ENCODE results near the gene ATP23. TPM values are rescaled to one million over a fixed set of nuclear protein-coding genes. Genes with fewer than 3 reads are reported as not detected.
A peak's percentile ranks its signal among the peaks of the same experiment; 100 is the strongest.

ATP23 gene
- polyA plus RNA-seq, 1 donor (not counting 4 experiments of a cell fraction or from before 2014, with no cell fraction given): 12.2 TPM

DNA sequence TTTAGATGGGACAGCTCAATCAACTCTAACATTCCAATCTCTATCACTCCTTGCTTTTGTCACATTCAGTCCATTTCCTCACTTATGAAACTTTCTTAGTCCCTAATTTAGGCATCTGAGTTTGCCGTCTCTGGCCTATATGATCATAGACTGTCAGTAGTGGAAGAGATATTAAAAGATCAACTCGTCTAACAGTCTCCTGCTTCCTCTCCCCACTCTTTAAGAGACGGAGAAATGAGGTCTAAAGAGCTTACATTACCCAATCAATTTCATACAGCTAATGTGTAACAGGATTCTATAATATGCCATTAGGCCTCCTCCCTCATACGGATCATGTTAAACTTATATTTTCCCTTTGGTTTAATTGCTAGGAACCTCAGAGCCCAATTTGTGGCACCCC, 6.5 kb upstream of the ATP23 start:
- TF ChIP-seq EZH2 (IDR thresholded peaks at IDR 0.05; ENCODE audit: low read length): no peak
- TF ChIP-seq, protein P1, sequence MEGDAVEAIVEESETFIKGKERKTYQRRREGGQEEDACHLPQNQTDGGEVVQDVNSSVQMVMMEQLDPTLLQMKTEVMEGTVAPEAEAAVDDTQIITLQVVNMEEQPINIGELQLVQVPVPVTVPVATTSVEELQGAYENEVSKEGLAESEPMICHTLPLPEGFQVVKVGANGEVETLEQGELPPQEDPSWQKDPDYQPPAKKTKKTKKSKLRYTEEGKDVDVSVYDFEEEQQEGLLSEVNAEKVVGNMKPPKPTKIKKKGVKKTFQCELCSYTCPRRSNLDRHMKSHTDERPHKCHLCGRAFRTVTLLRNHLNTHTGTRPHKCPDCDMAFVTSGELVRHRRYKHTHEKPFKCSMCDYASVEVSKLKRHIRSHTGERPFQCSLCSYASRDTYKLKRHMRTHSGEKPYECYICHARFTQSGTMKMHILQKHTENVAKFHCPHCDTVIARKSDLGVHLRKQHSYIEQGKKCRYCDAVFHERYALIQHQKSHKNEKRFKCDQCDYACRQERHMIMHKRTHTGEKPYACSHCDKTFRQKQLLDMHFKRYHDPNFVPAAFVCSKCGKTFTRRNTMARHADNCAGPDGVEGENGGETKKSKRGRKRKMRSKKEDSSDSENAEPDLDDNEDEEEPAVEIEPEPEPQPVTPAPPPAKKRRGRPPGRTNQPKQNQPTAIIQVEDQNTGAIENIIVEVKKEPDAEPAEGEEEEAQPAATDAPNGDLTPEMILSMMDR (optimal IDR thresholded peaks at IDR 0.05 in 1 of 3, IDR thresholded peaks at IDR 0.05 in 1 of 3, conservative IDR thresholded peaks at IDR 0.05 in 1 of 3; ENCODE audit: extremely low read depth in 1 of 3, insufficient read depth in 2 of 3, low read length in 3 of 3): no peak
- FAIRE-seq: no peak
- no peak overlapping the region for H2AFZ ChIP-seq (ENCODE audit: control insufficient read depth, low read length)

DNA sequence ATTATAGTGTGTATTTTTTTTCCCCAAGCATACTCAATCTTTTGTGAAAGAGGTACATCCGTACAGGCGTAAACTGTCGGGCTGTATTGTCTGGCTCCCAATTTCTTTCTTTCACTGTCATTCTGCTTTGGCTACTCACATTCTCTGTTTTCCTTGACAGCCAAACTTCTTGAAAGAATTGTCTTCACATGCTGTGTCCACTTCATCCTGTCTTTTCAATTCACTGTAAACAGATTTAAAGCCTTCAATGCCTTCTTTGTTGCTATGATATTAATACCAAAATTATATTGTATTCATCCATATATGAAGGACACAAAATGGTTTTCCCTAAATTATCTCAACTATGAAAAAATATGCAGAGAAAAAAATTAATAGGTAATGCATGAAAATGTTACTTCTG, 6.0 kb upstream of the ATP23 start:
- Histone ChIP-seq H3K9ac (ENCODE audit: control insufficient read depth, extremely low read depth, insufficient read depth, low read length) (peak overlapping the region; percentile 67), H3K4me2 (ENCODE audit: control insufficient read depth, extremely low read depth, insufficient read depth, low read depth, low read length) (peak overlapping the region; percentile 69), H4K20me1 (ENCODE audit: control insufficient read depth, extremely low read depth, insufficient read depth, low read length) (no peaks in the 10 kb centered on the region), H3K9me3 (ENCODE audit: control insufficient read depth, low read depth, low read length) (no peaks in the 10 kb centered on the region), H3K27ac (ENCODE audit: control insufficient read depth, insufficient read depth, low read length) (peak overlapping the region; percentile 53), H3K4me1 (ENCODE audit: control insufficient read depth, extremely low read depth, insufficient read depth, low read length) (peaks cover 7% of the 10 kb centered on the region), H3K9me1 (ENCODE audit: control insufficient read depth, extremely low read depth, insufficient read depth, low read length) (no peaks in the 10 kb centered on the region), H3K4me3 (ENCODE audit: control insufficient read depth in 2 of 3, extremely low read depth in 1 of 3, insufficient read depth in 2 of 3, low read depth in 1 of 3, low read length in 3 of 3) (peak overlapping the region; percentile 50 to 80 (median 75)), H2AFZ (ENCODE audit: control insufficient read depth, low read length) (peak overlapping the region; percentile 80), H3K27me3 (ENCODE audit: control insufficient read depth, extremely low read depth, insufficient read depth, low read length) (no peaks in the 10 kb centered on the region), H3K36me3 (ENCODE audit: control insufficient read depth in 2 of 2, extremely low read depth in 1 of 2, insufficient read depth in 2 of 2, low read length in 2 of 2) (no peaks in the 10 kb centered on the region), H3K79me2 (ENCODE audit: control insufficient read depth, insufficient read depth, low read length) (no peaks in the 10 kb centered on the region)
- TF ChIP-seq, protein P1 (optimal IDR thresholded peaks at IDR 0.05 in 1 of 3, IDR thresholded peaks at IDR 0.05 in 1 of 3, conservative IDR thresholded peaks at IDR 0.05 in 1 of 3; ENCODE audit: extremely low read depth in 1 of 3, insufficient read depth in 2 of 3, low read length in 3 of 3): no peak
- no peak for TF ChIP-seq EZH2 (IDR thresholded peaks at IDR 0.05; ENCODE audit: low read length)
- dilution Hi-C loops (cut with MboI; ENCODE audit: extremely low pct_ligation_motif_present, low sequenced_read_pairs): no loop called here
- FAIRE-seq (no peak), DNase-seq (ENCODE audit: low read depth, low spot score) (no peak)

More for the DNA sequence above, 6.5 kb upstream of the ATP23 start:
- dilution Hi-C loops (cut with MboI; ENCODE audit: extremely low pct_ligation_motif_present, low sequenced_read_pairs): no loop called here
- Histone ChIP-seq H3K9me1 (ENCODE audit: control insufficient read depth, extremely low read depth, insufficient read depth, low read length) (no peaks in the 10 kb centered on the region), H3K9me3 (ENCODE audit: control insufficient read depth, low read depth, low read length) (no peaks in the 10 kb centered on the region), H3K4me1 (ENCODE audit: control insufficient read depth, extremely low read depth, insufficient read depth, low read length) (peaks cover 7% of the 10 kb centered on the region), H3K9ac (ENCODE audit: control insufficient read depth, extremely low read depth, insufficient read depth, low read length) (no peak overlapping the region), H3K27ac (ENCODE audit: control insufficient read depth, insufficient read depth, low read length) (no peak overlapping the region), H3K27me3 (ENCODE audit: control insufficient read depth, extremely low read depth, insufficient read depth, low read length) (no peaks in the 10 kb centered on the region), H4K20me1 (ENCODE audit: control insufficient read depth, extremely low read depth, insufficient read depth, low read length) (no peaks in the 10 kb centered on the region), H3K4me2 (ENCODE audit: control insufficient read depth, extremely low read depth, insufficient read depth, low read depth, low read length) (no peak overlapping the region), H3K4me3 (ENCODE audit: control insufficient read depth in 2 of 3, extremely low read depth in 1 of 3, insufficient read depth in 2 of 3, low read depth in 1 of 3, low read length in 3 of 3) (no peak overlapping the region), H3K36me3 (ENCODE audit: control insufficient read depth in 2 of 2, extremely low read depth in 1 of 2, insufficient read depth in 2 of 2, low read length in 2 of 2) (no peaks in the 10 kb centered on the region), H3K79me2 (ENCODE audit: control insufficient read depth, insufficient read depth, low read length) (no peaks in the 10 kb centered on the region)
- DNase-seq (ENCODE audit: low read depth, low spot score): no peak

Data from keratinocyte (primary cell).